Prostate gland (tissue), 2 donors: Measurements from ENCODE around the gene STK11. TPM values are rescaled to one million over a fixed set of nuclear protein-coding genes. Genes with fewer than 3 reads are reported as not detected.
A peak's percentile ranks its signal among the peaks of the same experiment; 100 is the strongest.

Source experiments
- DNase-seq: peaks from one replicate; pipeline ENCODE4 v3.0.0-alpha.2; 2019; ENCODE audit warnings: low spot score
- H3K27ac ChIP-seq, 2 donors: fragments of 200-600 bp; sonication (generic); 2 replicates each; pipeline ENCODE4 v1.5.1; 2017 to 2019
- H3K27me3 ChIP-seq: fragments of 200-600 bp; sonication (generic); replicated peaks from 2 replicates; pipeline ENCODE4 v1.5.1; 2019; ENCODE audit not compliant: insufficient read depth
- H3K36me3 ChIP-seq, 2 donors: fragments of 200-600 bp; sonication (generic); 1 replicate in 1 of 2; 2 replicates in 1 of 2; pipeline versions ENCODE4 v1.5.1 to v1.8.1; 2017 to 2019
- H3K4me1 ChIP-seq: fragments of 200-600 bp; sonication (generic); replicated peaks from 2 replicates; pipeline ENCODE4 v1.5.1; 2019
- H3K4me3 ChIP-seq, 2 donors: fragments of 200-600 bp; sonication (generic); 2 replicates each; pipeline ENCODE4 v1.5.1; 2017 to 2019
- H3K9me3 ChIP-seq: fragments of 200-600 bp; sonication (generic); 2 replicates; pipeline ENCODE4 v1.5.1; 2017
- POLR2A ChIP-seq: fragments of 450-650 bp; IDR thresholded peaks from one replicate; pipeline ENCODE4 v1.6.1; 2016; ENCODE audit warnings: antibody characterized with exemption, mild to moderate bottlenecking
- POLR2AphosphoS5 ChIP-seq: sonication (generic); formaldehyde crosslinking; IDR thresholded peaks from one replicate; pipeline ENCODE4 v1.6.1; 2017; ENCODE audit warnings: antibody characterized with exemption
- WGBS: methylation state at CpG from one replicate; pipeline ENCODE4 v1.1.5; 2018; 5-methylcytosine and 5-hydroxymethylcytosine counted together
- intact Hi-C: fragments of 100-400 bp; cut with DNase I; formaldehyde crosslinking; loops from one replicate; pipeline ENCODE4 v1.14.2; 2022
- total RNA-seq, 2 donors: library from RNA; depleted of rRNA; stranded (reverse); fragments of >200 nt; gene quantifications; one replicate each; pipeline ENCODE4 v1.1.0, GENCODE V29; 2016
- TF ChIP-seq, protein P1 (sequence below), 4 experiments: fragments of 200-600 bp in 2 of 4; fragments of 450-650 bp in 2 of 4; sonication (generic) in 2 of 4; IDR thresholded peaks; 1 replicate in 3 of 4; 2 replicates in 1 of 4; pipeline ENCODE4 v1.5.1; 2016 to 2019; ENCODE audit warnings: antibody characterized with exemption in 4 of 4, mild to moderate bottlenecking in 2 of 4, moderate library complexity in 2 of 4

The STK11 gene
- total RNA-seq, 2 donors from 2014 or later: 75.1 to 157 TPM

DNA sequence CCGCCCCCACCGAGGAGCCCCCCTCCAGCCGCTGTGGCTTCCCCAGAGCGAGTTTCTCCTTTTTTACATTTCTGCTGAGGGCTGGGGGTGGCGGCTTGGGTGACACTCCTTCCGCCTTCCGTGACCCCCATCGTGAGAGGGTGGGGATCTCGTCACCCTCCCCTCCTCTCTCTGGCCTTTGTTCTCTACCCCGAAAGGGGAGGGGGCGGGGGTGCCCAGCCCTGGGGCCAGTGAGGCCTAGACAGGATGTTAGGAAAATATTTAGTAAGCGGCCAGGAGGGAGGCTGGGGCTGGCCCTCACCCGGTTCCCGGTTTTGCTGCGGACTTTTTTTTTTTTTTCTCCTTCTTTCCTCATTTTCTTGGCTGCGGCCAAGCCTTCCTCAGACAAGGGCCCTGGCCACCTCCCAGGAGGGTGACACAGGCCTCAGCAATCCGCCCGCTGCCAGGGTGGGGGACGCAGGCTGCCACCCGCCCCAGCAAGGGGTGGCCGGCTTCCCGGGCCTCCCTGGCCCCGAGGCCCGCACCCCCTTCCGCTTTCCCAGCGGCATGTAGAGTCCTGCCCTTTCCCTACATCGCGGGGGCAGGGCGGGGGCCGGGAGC is 46.7 kb downstream of the STK11 start:
- 0% methylated on average over 22 of the region's 30 CpGs for WGBS
- peaks cover 36% of the 10 kb centered on the region for H3K4me1 ChIP-seq
- H3K36me3 ChIP-seq: peaks cover 16 to 31% of the 10 kb centered on the region in 2 donors

DNA sequence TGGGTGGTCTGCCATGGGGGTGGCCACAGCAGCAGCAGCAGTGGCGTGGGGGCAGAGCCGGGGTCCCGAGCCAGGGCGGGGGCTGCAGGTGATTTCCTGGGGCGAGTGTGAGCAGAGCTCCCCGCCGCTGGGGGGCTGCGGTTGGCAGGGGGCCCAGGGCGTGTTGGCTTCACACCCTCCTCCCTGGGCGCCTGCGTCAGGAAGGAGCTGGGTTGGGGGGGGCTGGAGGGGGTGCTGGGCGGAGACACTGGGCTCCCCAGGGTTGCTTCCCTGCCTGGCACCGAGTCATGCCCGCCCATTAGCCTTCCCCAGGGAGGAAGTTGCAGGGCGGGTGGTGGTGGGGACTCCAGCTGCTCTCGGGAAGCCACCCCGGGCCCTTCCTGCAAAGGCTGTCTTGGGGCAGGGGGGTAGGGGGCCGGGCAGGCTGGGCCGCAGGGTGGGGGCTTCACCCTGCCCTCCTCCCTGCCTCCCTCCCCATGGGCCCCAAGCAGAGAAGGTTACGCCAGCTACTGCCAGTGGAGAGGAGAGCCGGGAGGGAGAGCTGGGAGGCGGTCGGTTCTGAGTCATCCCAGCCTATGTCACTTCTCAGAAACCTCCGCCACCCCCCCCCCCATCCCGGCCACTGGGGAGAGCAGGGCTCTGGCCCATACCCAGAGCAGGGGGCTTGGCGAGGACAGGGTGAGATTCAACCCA is 47.4 kb downstream of the STK11 start:
- DNase-seq: peak; percentile 91
- intact Hi-C loops: no loop called here
- TF ChIP-seq, protein P1, sequence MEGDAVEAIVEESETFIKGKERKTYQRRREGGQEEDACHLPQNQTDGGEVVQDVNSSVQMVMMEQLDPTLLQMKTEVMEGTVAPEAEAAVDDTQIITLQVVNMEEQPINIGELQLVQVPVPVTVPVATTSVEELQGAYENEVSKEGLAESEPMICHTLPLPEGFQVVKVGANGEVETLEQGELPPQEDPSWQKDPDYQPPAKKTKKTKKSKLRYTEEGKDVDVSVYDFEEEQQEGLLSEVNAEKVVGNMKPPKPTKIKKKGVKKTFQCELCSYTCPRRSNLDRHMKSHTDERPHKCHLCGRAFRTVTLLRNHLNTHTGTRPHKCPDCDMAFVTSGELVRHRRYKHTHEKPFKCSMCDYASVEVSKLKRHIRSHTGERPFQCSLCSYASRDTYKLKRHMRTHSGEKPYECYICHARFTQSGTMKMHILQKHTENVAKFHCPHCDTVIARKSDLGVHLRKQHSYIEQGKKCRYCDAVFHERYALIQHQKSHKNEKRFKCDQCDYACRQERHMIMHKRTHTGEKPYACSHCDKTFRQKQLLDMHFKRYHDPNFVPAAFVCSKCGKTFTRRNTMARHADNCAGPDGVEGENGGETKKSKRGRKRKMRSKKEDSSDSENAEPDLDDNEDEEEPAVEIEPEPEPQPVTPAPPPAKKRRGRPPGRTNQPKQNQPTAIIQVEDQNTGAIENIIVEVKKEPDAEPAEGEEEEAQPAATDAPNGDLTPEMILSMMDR (IDR thresholded peaks at IDR 0.05): peak in 1 of 4 experiments; percentile 18
- TF ChIP-seq POLR2A (no peak), POLR2AphosphoS5 (peak; percentile 39)

More for the DNA sequence above, 46.7 kb downstream of the STK11 start:
- intact Hi-C loops: no loop called here
- Histone ChIP-seq H3K27ac (peak overlapping the region; percentile 97 to 100), H3K9me3 (no peaks in the 10 kb centered on the region), H3K4me3 (peak overlapping the region; percentile 87 to 95), H3K27me3 (no peaks in the 10 kb centered on the region)
- TF ChIP-seq, protein P1 (IDR thresholded peaks at IDR 0.05): no peak
- TF ChIP-seq POLR2A: no peak
- TF ChIP-seq POLR2AphosphoS5: peak; percentile 75
- DNase-seq: peak; percentile 94

DNA sequence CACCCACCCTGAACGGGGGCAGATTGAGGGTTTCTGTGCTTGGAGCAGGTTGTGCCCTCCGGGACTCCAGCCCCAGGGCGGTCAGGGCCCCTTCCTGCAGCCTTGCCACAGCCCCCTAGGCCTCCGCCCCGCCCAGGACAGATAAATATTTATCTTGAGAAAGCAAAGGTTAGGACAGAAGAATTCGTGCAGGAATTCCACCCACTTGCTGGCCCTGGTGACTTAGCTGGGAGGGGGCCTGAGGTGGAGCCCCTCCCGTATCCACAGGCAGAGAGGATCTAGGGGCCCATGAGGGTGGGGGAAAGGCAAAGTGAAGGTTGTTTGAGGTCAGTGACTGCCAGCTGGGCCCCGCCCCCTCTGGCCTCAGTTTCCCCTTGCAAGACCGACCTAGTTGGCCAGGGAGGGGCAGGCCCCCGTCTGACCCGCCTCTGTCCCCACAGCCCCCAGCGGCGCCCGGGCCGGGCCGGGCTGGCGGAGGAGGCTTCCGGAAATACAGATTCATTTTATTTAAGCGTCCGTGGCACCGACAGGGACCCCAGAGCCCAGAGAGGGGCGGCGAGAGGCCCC is 48.0 kb downstream of the STK11 start:
- Histone ChIP-seq H3K4me1 (peaks cover 39% of the 10 kb centered on the region), H3K27ac (peak overlapping the region; percentile 97 to 100), H3K9me3 (no peaks in the 10 kb centered on the region), H3K27me3 (no peaks in the 10 kb centered on the region), H3K4me3 (peak overlapping the region; percentile 87 to 95), H3K36me3 (peaks cover 16 to 31% of the 10 kb centered on the region in 2 donors)
- TF ChIP-seq POLR2A: no peak
- TF ChIP-seq POLR2AphosphoS5: peak; percentile 25
- intact Hi-C loops: no loop called here
- peak; percentile 76 for DNase-seq
- 25% methylated on average over 23 of the region's 23 CpGs for WGBS

More for the DNA sequence above, 47.4 kb downstream of the STK11 start:
- peaks cover 36% of the 10 kb centered on the region for H3K4me1 ChIP-seq
- H3K9me3 ChIP-seq: no peaks in the 10 kb centered on the region
- peak overlapping the region; percentile 87 to 95 for H3K4me3 ChIP-seq
- H3K36me3 ChIP-seq: peaks cover 16 to 31% of the 10 kb centered on the region in 2 donors
- no peaks in the 10 kb centered on the region for H3K27me3 ChIP-seq
- WGBS: 2% methylated on average over 11 of the region's 26 CpGs
- H3K27ac ChIP-seq: peak overlapping the region; percentile 97 to 100

DNA sequence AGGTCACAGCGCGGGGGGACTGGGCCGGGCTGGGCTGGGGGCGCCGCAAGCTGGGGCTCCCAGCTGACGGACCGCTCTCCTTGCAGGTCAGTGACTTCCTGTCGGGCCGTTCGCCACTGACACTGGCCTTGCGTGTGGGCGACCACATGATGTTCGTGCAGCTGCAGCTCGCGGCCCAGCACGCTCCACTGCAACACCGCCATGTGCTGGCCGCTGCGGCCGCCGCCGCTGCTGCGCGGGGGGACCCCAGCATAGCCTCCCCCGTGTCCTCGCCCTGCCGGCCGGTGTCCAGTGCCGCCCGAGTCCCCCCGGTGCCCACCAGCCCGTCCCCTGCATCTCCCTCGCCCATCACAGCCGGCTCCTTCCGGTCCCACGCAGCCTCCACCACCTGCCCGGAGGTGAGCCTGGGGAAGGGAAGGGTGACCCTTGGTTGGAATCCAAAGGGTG is 48.5 kb downstream of the STK11 start:
- Histone ChIP-seq H3K27ac (peak overlapping the region; percentile 97 to 100), H3K9me3 (no peaks in the 10 kb centered on the region), H3K36me3 (peaks cover 16 to 31% of the 10 kb centered on the region in 2 donors), H3K4me3 (peak overlapping the region; percentile 87 to 95), H3K27me3 (no peaks in the 10 kb centered on the region), H3K4me1 (peaks cover 43% of the 10 kb centered on the region)
- DNase-seq: peak; percentile 19
- WGBS: 68% methylated on average over 36 of the region's 37 CpGs
- intact Hi-C loops: no loop called here
- TF ChIP-seq, protein P1 (IDR thresholded peaks at IDR 0.05): no peak
- TF ChIP-seq POLR2AphosphoS5 (no peak), POLR2A (no peak)

DNA sequence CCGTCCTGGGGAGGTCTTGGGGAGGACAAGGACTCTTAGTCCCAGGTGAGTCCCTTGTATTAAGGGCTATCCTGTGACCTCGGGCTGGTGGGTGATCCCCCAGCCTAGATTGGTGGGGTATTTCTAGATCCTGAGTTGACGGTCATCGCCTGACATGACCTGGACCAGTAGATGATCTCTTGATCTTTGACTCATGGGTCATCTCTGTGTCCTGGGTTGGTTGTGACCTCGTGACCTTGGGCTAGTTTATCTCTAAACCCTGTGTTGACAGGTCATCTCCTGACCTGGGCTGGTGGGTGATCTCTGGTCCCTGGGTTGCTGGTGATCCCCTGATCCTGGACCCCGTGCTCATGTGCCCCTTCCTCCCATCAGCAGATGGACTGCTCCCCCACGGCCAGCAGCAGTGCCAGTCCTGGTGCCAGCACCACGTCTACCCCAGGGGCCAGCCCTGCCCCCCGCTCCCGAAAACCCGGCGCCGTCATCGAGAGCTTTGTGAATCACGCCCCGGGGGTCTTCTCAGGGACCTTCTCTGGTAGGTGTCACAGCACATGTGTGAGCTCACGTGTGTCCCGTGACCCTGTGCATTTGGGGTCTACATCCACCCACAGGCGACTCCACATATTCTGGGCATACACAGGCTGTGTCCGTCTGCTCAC is 49.1 kb downstream of the STK11 start:
- Histone ChIP-seq H3K4me1 (peaks cover 48% of the 10 kb centered on the region), H3K27ac (peak overlapping the region; percentile 97 to 100), H3K4me3 (peak overlapping the region in 1 of 2 donors; percentile 95), H3K36me3 (peaks cover 16 to 31% of the 10 kb centered on the region in 2 donors), H3K27me3 (no peaks in the 10 kb centered on the region), H3K9me3 (no peaks in the 10 kb centered on the region)
- DNase-seq: no peak
- TF ChIP-seq, protein P1 (IDR thresholded peaks at IDR 0.05): no peak
- TF ChIP-seq POLR2A (no peak), POLR2AphosphoS5 (no peak)
- intact Hi-C loops: no loop called here
- WGBS: 81% methylated on average over 20 of the region's 20 CpGs
